ENCODE results near the gene TMEM245. TPM values are rescaled to one million over a fixed set of nuclear protein-coding genes. Genes with fewer than 3 reads are reported as not detected.

TMEM245 gene
- total and polyA plus RNA-seq, 2 donors (not counting 3 experiments of a cell fraction or from before 2014, with no cell fraction given): 44.2 to 48.0 TPM

GRCh38 chr9:109013679-109014607 lies 105.8 kb downstream of the TMEM245 start:
- Histone ChIP-seq H4K20me1 (replicated peaks; ENCODE audit: control insufficient read depth, extremely low read depth, insufficient read depth, low read length) (peaks cover 4% of the 10 kb centered on the region), H3K9ac (replicated peaks; ENCODE audit: extremely low read depth, insufficient read depth, low read length) (peak overlapping the region; percentile 58), H3K4me1 (ENCODE audit: control insufficient read depth, extremely low read depth, insufficient read depth, low read length) (peaks cover 35% of the 10 kb centered on the region), H3K27ac (ENCODE audit: insufficient read depth, low read depth, low read length) (peak overlapping the region; percentile 66), H3K9me3 (replicated peaks; ENCODE audit: control insufficient read depth, insufficient read depth, low read length) (no peaks in the 10 kb centered on the region), H3K9me1 (replicated peaks; ENCODE audit: control insufficient read depth, extremely low read depth, insufficient read depth, low read length) (no peaks in the 10 kb centered on the region), H2AFZ (ENCODE audit: low read depth, low read length) (peak overlapping the region; percentile 87), H3K36me3 (ENCODE audit: control insufficient read depth in 2 of 2, extremely low read depth in 1 of 2, insufficient read depth in 2 of 2, low read length in 2 of 2) (no peaks in the 10 kb centered on the region), H3K4me2 (ENCODE audit: insufficient read depth, low read length) (peak overlapping the region; percentile 91), H3K79me2 (ENCODE audit: control insufficient read depth, insufficient read depth, low read length) (peaks cover 40% of the 10 kb centered on the region), H3K4me3 (replicated peaks in 1 of 3; ENCODE audit: insufficient read depth in 1 of 3, low read depth in 1 of 3, low read length in 3 of 3) (peak overlapping the region; percentile 27 to 62 (median 50)), H3K27me3 (ENCODE audit: control insufficient read depth in 2 of 2, insufficient read depth in 2 of 2, low read length in 2 of 2) (no peaks in the 10 kb centered on the region)
- FAIRE-seq (peak; percentile 12), DNase-seq (ENCODE audit: low read depth, low spot score) (peak; percentile 49)
- CTCF ChIA-PET: interaction anchor here (0.8 to 2.3 kb wide), 7 partner anchors 9 to 119 kb away, joined by 3 to 9 read pairs (median 3); no protein-coding TSS in a partner anchor
- dilution Hi-C loops (cut with MboI; ENCODE audit: extremely low pct_ligation_motif_present, low sequenced_read_pairs): no loop called here
- TF ChIP-seq CTCF (IDR thresholded peaks at IDR 0.05; ENCODE audit: extremely low read depth in 1 of 2, insufficient read depth in 1 of 2, low read depth in 1 of 2, low read length in 2 of 2) (no peak), POLR2A (IDR thresholded peaks at IDR 0.05; ENCODE audit: low read depth, low read length) (peak; percentile 25)
- intact Hi-C loops (cut with micrococcal nuclease): loop anchor here (1.0 to 2.0 kb wide), 6 partner anchors 22 to 307 kb away; partner anchors contain the start of genes ABITRAM, ELP1, EPB41L4B and TMEM245
- POLR2A ChIA-PET: no interaction called here
- BruUV-seq (replicated peaks): no TSS peak
